Psoas muscle (tissue), 8 donors: ENCODE measurements around the gene SPAG9. TPM values are rescaled to one million over a fixed set of nuclear protein-coding genes. Genes with fewer than 3 reads are reported as not detected.

Experiments
- ATAC-seq, 4 donors: fragments of 200-7000 bp; cut with Tn5 transposase; one replicate each; pipeline ENCODE4 v1.9.1; 2020; ENCODE audit warnings: moderate library complexity in 3 of 4, mild to moderate bottlenecking in 2 of 4
- DNase-seq, 2 donors: peaks; one replicate each; pipeline ENCODE4 v3.0.0-alpha.2; 2020
- H3K27ac ChIP-seq: fragments of 200-600 bp; one replicate; pipeline ENCODE4 v1.8.0; 2022
- H3K27me3 ChIP-seq, 3 donors: fragments of 200-600 bp in 1 of 3; one replicate each; pipeline versions ENCODE4 v1.6.1 to v1.8.0; 2013 to 2022; ENCODE audit warnings: low read length in 2 of 3, mild to moderate bottlenecking in 2 of 3, moderate library complexity in 1 of 3; ENCODE audit not compliant: insufficient read depth in 3 of 3
- H3K36me3 ChIP-seq, 2 donors: fragments of 200-600 bp in 1 of 2; one replicate each; pipeline versions ENCODE4 v1.6.1 to v1.8.0; 2013 to 2022; ENCODE audit warnings: low read depth in 1 of 2, mild to moderate bottlenecking in 1 of 2, moderate library complexity in 1 of 2; ENCODE audit not compliant: insufficient read depth in 1 of 2
- H3K4me1 ChIP-seq: fragments of 200-600 bp; one replicate; pipeline ENCODE4 v1.8.0; 2022
- H3K4me3 ChIP-seq: fragments of 200-600 bp; one replicate; pipeline ENCODE4 v1.8.0; 2022; ENCODE audit warnings: mild to moderate bottlenecking
- H3K9me3 ChIP-seq: fragments of 200-600 bp; one replicate; pipeline ENCODE4 v1.8.0; 2022
- CTCF ChIP-seq: fragments of 200-600 bp; IDR thresholded peaks from one replicate; pipeline ENCODE4 v1.8.0; 2022; ENCODE audit warnings: antibody characterized with exemption
- WGBS, 3 donors: extraction: QIAGEN DNeasy Blood & Tissue Kit; methylation state at CpG; one replicate each; pipeline versions ENCODE4 v1.1.6 to v1.1.7; 2013; 5-methylcytosine and 5-hydroxymethylcytosine counted together
- intact Hi-C, 2 donors: fragments of 100-400 bp; cut with DNase I; formaldehyde crosslinking; loops; one replicate each; pipeline versions ENCODE4 v1.11.0 to v1.14.2; 2022
- polyA plus RNA-seq, 3 donors: library from polyadenylated mRNA; stranded (reverse); fragments of 200-250 nt; gene quantifications; one replicate each; pipeline ENCODE4 v1.2.3, GENCODE V29; 2013
- total RNA-seq, 4 donors: library from RNA; stranded (reverse); fragmentation: NEBNext Ultra II Directional in 2 of 4; extraction: Animal tissue kit (Norgen Biotek cat#: 25700) in 2 of 4; gene quantifications; one replicate each; pipeline versions ENCODE4 v1.2.1 to v1.2.4, GENCODE V29; 2021 to 2023
- donor health status: healthy with polysubstance abuse.
- donor health status: DM: no; HTN: no; CAD: no; lungs with moderate emphysema.
- donor health status: Bipolar disorder and iron deficiency.
- donor health status: healthy.
- donor health status: DM: yes; HTN: yes; CAD: no.
- donor health status: DM: no; HTN: no; CAD: no.
- donor health status: DM: no; HTN: no; CAD: no.
- donor health status: DM: yes; HTN: yes; CAD: no.

SPAG9 gene
- total and polyA plus RNA-seq, 7 donors: 34.8 to 133 (median 92.1) TPM

GRCh38 chr17:50919321-50920040 is 201.2 kb downstream of the SPAG9 start:
- ATAC-seq (peak; percentile 40 to 66 (median 59)), DNase-seq (peak; percentile 67 to 82)
- H3K4me1 ChIP-seq: peaks cover 33% of the 10 kb centered on the region
- intact Hi-C loops: no loop called here
- H3K4me3 ChIP-seq: no peak overlapping the region
- H3K27me3 ChIP-seq: no peaks in the 10 kb centered on the region
- WGBS, 3 donors: 36 to 52% (median 50%) methylated on average over 18 of the region's 18 CpGs
- no peak for TF ChIP-seq CTCF
- no peaks in the 10 kb centered on the region for H3K36me3 ChIP-seq
- H3K27ac ChIP-seq: no peak overlapping the region
- H3K9me3 ChIP-seq: no peaks in the 10 kb centered on the region

- no peak for DNase-seq
- Histone ChIP-seq H3K36me3 (no peaks in the 10 kb centered on the region), H3K9me3 (no peaks in the 10 kb centered on the region), H3K4me1 (peaks cover 31% of the 10 kb centered on the region), H3K4me3 (no peak overlapping the region), H3K27ac (peak overlapping the region; percentile 16), H3K27me3 (no peaks in the 10 kb centered on the region)
- peak in 1 of 4 donors; percentile 14 for ATAC-seq
- intact Hi-C loops: no loop called here
- no peak for TF ChIP-seq CTCF
- WGBS, 3 donors: 67 to 71% (median 67%) methylated on average over 5 of the region's 5 CpGs
These were observed 201.8 kb downstream of the SPAG9 start for GRCh38 chr17:50918933-50919296.

GRCh38 chr17:50918071-50918932 is 202.4 kb downstream of the SPAG9 start:
- DNase-seq (peak in 1 of 2 donors; percentile 64), ATAC-seq (peak in 3 of 4 donors; percentile 14 to 51 (median 45))
- Histone ChIP-seq H3K27me3 (no peaks in the 10 kb centered on the region), H3K4me3 (no peak overlapping the region), H3K9me3 (no peaks in the 10 kb centered on the region), H3K4me1 (peaks cover 31% of the 10 kb centered on the region), H3K27ac (peak overlapping the region; percentile 16), H3K36me3 (no peaks in the 10 kb centered on the region)
- WGBS, 3 donors: 51 to 58% (median 56%) methylated on average over 18 to 21 of the region's 21 CpGs
- intact Hi-C loops: no loop called here
- no peak for TF ChIP-seq CTCF

- no peak for TF ChIP-seq CTCF
- H3K4me3 ChIP-seq: no peak overlapping the region
- no peaks in the 10 kb centered on the region for H3K9me3 ChIP-seq
- H3K4me1 ChIP-seq: peaks cover 31% of the 10 kb centered on the region
- no peaks in the 10 kb centered on the region for H3K27me3 ChIP-seq
- DNase-seq: no peak
- WGBS, 3 donors: 64 to 70% (median 66%) methylated on average over 7 of the region's 7 CpGs
- H3K27ac ChIP-seq: no peak overlapping the region
- intact Hi-C loops: no loop called here
- no peaks in the 10 kb centered on the region for H3K36me3 ChIP-seq
- ATAC-seq: no peak
These were observed 203.3 kb downstream of the SPAG9 start for GRCh38 chr17:50917418-50917743.
